Heart left ventricle (tissue), 16 donors: ENCODE results near the gene STXBP2. TPM values are rescaled to one million over a fixed set of nuclear protein-coding genes. Genes with fewer than 3 reads are reported as not detected.

Source experiments
- ATAC-seq, 4 donors: fragments of 200-7000 bp; cut with Tn5 transposase; one replicate each; pipeline ENCODE4 v1.9.1; 2020 to 2022; ENCODE audit warnings: moderate library complexity in 4 of 4, mild to moderate bottlenecking in 3 of 4, moderate number of reproducible peaks in 1 of 4
- DNase-seq, 5 donors: peaks; one replicate each; pipeline ENCODE4 v3.0.0-alpha.2; 2020
- H3K27ac ChIP-seq, 12 donors: fragments of 200-600 bp; sonication (generic) in 4 of 12; one replicate each; pipeline versions ENCODE4 v1.5.0 to v1.8.0; 2016 to 2022; ENCODE audit warnings: mild to moderate bottlenecking in 2 of 12
- H3K27me3 ChIP-seq, 9 donors: fragments of 200-600 bp; sonication (generic) in 2 of 9; one replicate each; pipeline versions ENCODE4 v1.5.1 to v1.8.0; 2016 to 2022; ENCODE audit warnings: mild to moderate bottlenecking in 3 of 9
- H3K36me3 ChIP-seq, 9 donors: fragments of 200-600 bp; sonication (generic) in 2 of 9; one replicate each; pipeline versions ENCODE4 v1.5.0 to v1.8.0; 2018 to 2022; ENCODE audit warnings: mild to moderate bottlenecking in 2 of 9
- H3K4me1 ChIP-seq, 12 donors: fragments of 200-600 bp; sonication (generic) in 4 of 12; one replicate each; pipeline versions ENCODE4 v1.5.0 to v1.8.0; 2016 to 2022; ENCODE audit warnings: mild to moderate bottlenecking in 3 of 12
- H3K4me3 ChIP-seq, 12 donors: fragments of 200-600 bp; sonication (generic) in 4 of 12; one replicate each; pipeline versions ENCODE4 v1.5.0 to v1.8.0; 2017 to 2022; ENCODE audit warnings: mild to moderate bottlenecking in 9 of 12, moderate library complexity in 4 of 12
- H3K9me3 ChIP-seq, 12 donors: fragments of 200-600 bp; sonication (generic) in 4 of 12; one replicate each; pipeline versions ENCODE4 v1.5.0 to v1.8.0; 2016 to 2022; ENCODE audit warnings: mild to moderate bottlenecking in 1 of 12
- CTCF ChIP-seq, 12 donors: fragments of 200-600 bp; sonication (generic) in 4 of 12; IDR thresholded peaks; one replicate each; pipeline versions ENCODE4 v1.5.0 to v1.8.0; 2018 to 2022; ENCODE audit warnings: antibody characterized with exemption in 12 of 12, mild to moderate bottlenecking in 5 of 12
- POLR2A ChIP-seq, 2 donors: fragments of 450-650 bp; IDR thresholded peaks; one replicate each; pipeline ENCODE4 v1.6.1; 2017; ENCODE audit warnings: antibody characterized with exemption in 2 of 2, mild to moderate bottlenecking in 2 of 2, moderate library complexity in 2 of 2
- WGBS, 4 donors: extraction: QIAGEN DNeasy Blood & Tissue Kit in 2 of 4; methylation state at CpG; one replicate each; pipeline versions ENCODE4 v1.1.5 to v1.1.7; 2013 to 2018; 5-methylcytosine and 5-hydroxymethylcytosine counted together
- intact Hi-C, 10 donors: fragments of 100-400 bp; cut with DNase I; formaldehyde crosslinking; loops; one replicate each; pipeline versions ENCODE4 v1.11.1 to v1.14.2; 2022
- polyA plus RNA-seq, 2 donors: library from polyadenylated mRNA; stranded (reverse); fragments of 200-250 nt; gene quantifications; one replicate each; pipeline ENCODE4 v1.2.3, GENCODE V29; 2013
- total RNA-seq, 9 donors: library from RNA; depleted of rRNA in 2 of 9; stranded (reverse); fragments of >200 nt in 2 of 9; fragmentation: NEBNext Ultra II Directional in 3 of 9; extraction: Animal tissue kit (Norgen Biotek cat#: 25700) in 3 of 9; gene quantifications; one replicate each; pipeline versions ENCODE4 v1.1.0 to v1.2.4, GENCODE V29; 2016 to 2023
- donor health status: ischemic (EF 13 %, LVEDD 7.1; RV severe dilation, severe dysfunction).
- donor health status: healthy with polysubstance abuse.
- donor health status: DM: no; HTN: yes; CAD: no.
- donor health status: DM: no; HTN: no; CAD: no.
- donor health status: ischemic (EF 25% LVEDD 6.9; RV normal size, moderate dysfunction).
- donor health status: ischemic (EF 25% LVEDD 5.7; RV mildly dilated, moderate dysfunction).
- donor health status: healthy.
- donor health status: DM: yes; HTN: yes; CAD: no.
- donor health status: ischemic (EF 35%, LVEDD 5.7; RV mildly dilated, moderate dysfunction).
- donor health status: nonischemic (EF 11% LVEDD 7.7; RV severe dilation, severe dysfunction).
- donor health status: DM: yes; HTN: yes; CAD: no.
- donor health status: PGD.
- donor health status: ischemic (EF 29% LVEDD 5.4; RV normal size, mild dysfunction).
- donor health status: nonischemic (EF 23%, LVEDD 6.1; RV moderate dilation, normal function).

Gene STXBP2
- total and polyA plus RNA-seq, 11 donors, result 1.2 to 46.7 (median 4.7) TPM

- H3K27ac ChIP-seq, result peak overlapping the region in 4 of 12 donors; percentile 2 to 56 (median 34)
- no peak for TF ChIP-seq CTCF (IDR thresholded peaks at IDR 0.05)
- TF ChIP-seq POLR2A (IDR thresholded peaks at IDR 0.05), result no peak
- peaks cover 0 to 14% (median 0%) of the 10 kb centered on the region in 12 donors for H3K4me1 ChIP-seq
- no peak for DNase-seq
- H3K36me3 ChIP-seq, result peaks cover 0 to 60% (median 48%) of the 10 kb centered on the region in 9 donors
- ATAC-seq, result peak in 3 of 4 donors; percentile 13 to 63 (median 50)
- H3K4me3 ChIP-seq, result no peak overlapping the region
- WGBS, 4 donors, result 59 to 73% (median 67%) methylated on average over 16 to 21 of the region's 21 CpGs
- intact Hi-C loops, result no loop called here
- no peaks in the 10 kb centered on the region for H3K9me3 ChIP-seq
- H3K27me3 ChIP-seq, result no peaks in the 10 kb centered on the region
Measured at GRCh38 chr19:7618771-7619510, 18.0 kb upstream of the STXBP2 start.

- no peak overlapping the region for H3K4me3 ChIP-seq
- TF ChIP-seq CTCF (IDR thresholded peaks at IDR 0.05) (no peak), POLR2A (IDR thresholded peaks at IDR 0.05) (no peak)
- ATAC-seq (no peak), DNase-seq (no peak)
- H3K27ac ChIP-seq, result peak overlapping the region in 1 of 12 donors; percentile 56
- 94 to 95% (median 94%) methylated on average over 33 to 48 of the region's 48 CpGs for WGBS, 4 donors
- H3K4me1 ChIP-seq, result peaks cover 0 to 14% (median 0%) of the 10 kb centered on the region in 12 donors
- no peaks in the 10 kb centered on the region for H3K27me3 ChIP-seq
- no peaks in the 10 kb centered on the region for H3K9me3 ChIP-seq
- H3K36me3 ChIP-seq, result peaks cover 0 to 70% (median 50%) of the 10 kb centered on the region in 9 donors
- intact Hi-C loops, result no loop called here
Measured at GRCh38 chr19:7619671-7620441, 17.1 kb upstream of the STXBP2 start.

GRCh38 chr19:7620442-7621412 is 16.2 kb upstream of the STXBP2 start:
- peaks cover 0 to 78% (median 57%) of the 10 kb centered on the region in 9 donors for H3K36me3 ChIP-seq
- peaks cover 0 to 14% (median 0%) of the 10 kb centered on the region in 12 donors for H3K4me1 ChIP-seq
- 95 to 96% (median 96%) methylated on average over 39 to 57 of the region's 57 CpGs for WGBS, 4 donors
- no peaks in the 10 kb centered on the region for H3K9me3 ChIP-seq
- no peaks in the 10 kb centered on the region for H3K27me3 ChIP-seq
- H3K4me3 ChIP-seq, result no peak overlapping the region
- no peak for ATAC-seq
- intact Hi-C loops, result no loop called here
- TF ChIP-seq CTCF (IDR thresholded peaks at IDR 0.05), result no peak
- no peak for TF ChIP-seq POLR2A (IDR thresholded peaks at IDR 0.05)
- H3K27ac ChIP-seq, result no peak overlapping the region
- no peak for DNase-seq
